Stimulated activated CD4-positive, alpha-beta T cell treated with anti-CD3 and anti-CD28 coated beads, Interleukin-1b, Interleukin-23, amount 100 ng/mL, for 1 hour (primary cell): Measurements from ENCODE around the gene RNF157.

Experiments used
- DNase-seq, 2 donors: peaks; one replicate each; pipeline ENCODE4 v3.0.0-alpha.2; 2020; ENCODE audit warnings: low read depth in 2 of 2

RNF157 gene

DNA sequence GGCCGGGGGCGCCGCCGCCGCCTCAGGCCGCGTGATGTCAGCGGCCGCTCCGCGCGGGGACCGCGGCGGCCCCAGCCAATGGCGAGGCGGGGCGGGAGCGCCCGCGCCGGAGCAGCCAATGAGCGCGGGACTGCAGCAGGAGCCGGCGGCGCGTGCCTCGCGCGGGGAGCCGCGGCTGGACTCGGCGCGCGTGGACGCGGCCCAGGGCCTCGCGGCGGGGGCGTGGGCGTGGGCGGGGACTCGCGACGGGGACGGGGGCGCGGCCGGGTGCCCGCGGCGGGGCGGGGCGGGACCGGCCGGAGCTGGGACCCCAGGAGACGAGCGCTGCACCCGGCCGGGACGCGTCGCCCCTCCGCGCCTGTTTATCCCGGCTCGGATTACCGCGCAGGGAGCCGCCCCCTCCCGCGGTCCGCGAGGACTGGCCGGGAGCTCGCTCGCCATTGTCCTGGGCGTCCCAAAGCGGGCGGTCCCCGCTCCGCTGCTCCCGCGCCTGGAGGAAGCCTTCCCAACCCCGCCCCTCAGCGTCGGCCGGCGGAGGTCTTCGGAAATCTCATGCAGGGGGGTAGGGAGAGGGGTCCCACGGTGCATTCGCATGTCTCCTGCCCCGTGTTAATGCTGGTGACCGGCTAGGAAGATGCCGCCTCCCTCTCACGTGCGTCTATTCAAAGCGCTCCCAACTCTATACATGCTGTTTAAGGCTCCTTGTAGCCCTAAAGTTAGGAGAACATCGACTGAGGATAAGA lies at the start of gene RNF157:
Gene RNF157 (minus strand): TSS at position 33 of the 743 bp plus-strand sequence. CDS start 253 bp downstream, outside the sequence.
- peak; percentile 29 to 39 for DNase-seq

DNA sequence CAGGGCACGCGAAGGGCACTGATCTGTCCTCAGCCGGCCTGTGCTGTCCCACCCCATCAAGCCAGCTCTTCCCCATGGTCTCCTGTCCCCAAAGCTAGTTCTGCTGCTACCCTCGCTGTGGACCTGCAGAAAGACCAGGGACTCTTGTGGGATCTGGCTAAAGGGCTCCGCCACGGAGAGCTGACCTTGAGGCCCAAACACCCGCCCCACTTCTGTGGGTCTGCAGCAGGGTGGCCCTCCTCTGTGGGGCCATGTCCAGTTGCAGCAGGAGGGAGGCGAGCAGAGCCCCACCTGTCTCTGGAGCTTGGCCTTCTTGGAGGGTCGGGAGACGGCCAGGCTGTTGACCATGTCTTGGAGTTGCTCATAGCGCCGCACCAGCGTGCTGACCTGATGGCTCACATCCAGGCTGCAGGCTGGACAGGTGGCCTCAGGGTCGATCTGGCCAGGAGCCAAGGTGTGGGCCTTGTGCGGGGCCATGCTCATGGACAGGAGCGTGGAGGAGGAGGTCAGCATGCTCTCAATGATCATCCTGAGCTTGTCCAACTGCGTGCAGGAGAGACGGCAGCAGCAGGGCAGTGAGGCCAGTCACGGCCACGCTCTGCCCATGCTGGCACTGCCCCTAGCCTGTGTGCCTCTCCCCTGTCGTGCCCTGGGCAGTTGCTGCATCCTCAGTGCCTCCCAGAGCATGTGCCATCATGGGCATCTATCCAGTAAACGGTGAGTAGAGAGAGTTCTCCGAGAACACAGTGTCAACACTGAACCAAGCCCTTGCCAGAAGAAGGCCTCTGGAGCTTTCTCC lies 41.5 kb upstream of the RNF157 start:
- DNase-seq, result no peak

DNA sequence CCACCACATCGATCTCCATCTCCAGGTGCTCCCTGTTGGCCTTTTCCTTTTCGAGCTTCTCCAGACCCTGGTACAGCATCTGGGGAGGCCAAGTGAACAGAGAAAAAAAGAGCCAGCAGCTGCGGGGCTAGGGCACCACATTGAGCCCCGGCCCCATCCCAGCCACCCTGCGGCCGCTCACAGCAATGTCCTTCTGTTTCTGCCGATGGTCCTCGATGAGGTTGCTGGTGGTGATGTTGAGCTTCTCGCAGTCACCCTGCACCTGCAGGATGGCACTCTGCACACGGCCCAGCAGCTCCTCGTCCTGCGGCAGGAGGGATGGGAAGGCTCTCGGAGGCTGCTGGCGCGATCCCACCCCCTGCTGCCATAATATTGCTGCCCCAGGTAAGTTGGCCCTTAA lies 40.4 kb upstream of the RNF157 start:
- DNase-seq, result no peak

DNA sequence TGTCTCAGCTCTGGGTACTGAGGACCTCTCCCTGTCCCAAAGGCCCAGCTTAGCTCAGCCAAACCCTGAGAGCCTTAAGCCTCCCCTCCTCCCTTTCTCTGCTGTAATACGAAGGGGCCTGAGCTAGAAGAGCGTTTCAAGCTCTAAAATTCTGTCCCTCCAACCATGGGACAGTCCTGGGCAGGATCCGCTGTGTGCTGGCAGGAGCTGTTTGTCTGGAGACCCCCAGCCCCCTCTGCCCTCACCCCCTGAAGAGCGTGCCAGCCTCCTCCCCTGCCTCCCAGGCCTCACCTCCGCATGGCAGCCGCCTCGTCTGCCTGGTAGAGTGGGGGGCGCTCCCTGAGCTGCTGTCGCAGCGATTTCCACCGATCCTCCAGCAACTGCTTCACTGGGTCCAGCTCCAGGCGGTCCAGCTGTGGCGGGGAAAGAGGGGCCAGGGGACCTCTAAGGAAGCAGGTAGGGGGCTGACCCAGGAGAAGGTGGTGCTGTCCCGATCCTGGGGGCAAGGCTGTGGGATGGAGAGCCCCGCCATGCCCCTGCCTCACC lies 39.5 kb upstream of the RNF157 start:
- DNase-seq, result no peak

DNA sequence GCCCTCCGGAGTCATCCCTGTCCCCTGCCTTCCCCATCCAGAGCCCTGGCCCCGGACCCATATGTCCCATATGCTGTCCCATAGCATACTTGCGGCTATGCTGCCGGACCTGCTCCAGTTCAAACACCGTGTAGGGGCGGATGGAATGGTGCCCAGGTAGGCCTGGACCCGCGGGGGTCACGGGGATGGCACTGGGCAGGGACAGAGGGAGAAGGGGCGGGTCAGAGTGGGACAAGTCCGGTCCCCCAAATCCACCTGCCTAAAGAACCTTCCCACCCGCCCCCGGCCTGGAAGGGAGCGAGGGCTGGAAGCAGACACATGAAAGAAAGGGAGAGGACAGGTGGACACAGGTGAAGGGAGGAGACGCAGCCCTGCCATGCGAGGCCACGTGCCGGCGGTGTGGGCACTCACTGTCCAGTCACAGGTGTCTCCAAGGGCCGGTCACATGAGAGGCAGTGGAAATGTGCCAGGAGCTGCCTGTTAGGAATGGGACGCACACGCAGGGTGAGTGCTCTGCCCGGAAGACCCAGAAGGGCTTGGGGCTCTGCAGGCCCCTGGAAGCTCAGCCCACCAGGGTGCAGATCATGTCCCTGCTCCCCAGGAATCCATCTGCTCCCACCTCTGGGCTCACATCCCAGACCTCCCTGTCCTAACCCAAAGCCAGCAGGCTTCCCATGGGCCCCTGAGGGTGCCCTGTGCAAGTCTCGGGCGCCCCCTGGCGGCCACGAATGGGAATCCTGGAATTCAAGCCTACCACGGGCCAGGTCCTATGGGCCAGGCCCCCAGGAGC lies 38.9 kb upstream of the RNF157 start:
- peak; percentile 72 to 85 for DNase-seq

DNA sequence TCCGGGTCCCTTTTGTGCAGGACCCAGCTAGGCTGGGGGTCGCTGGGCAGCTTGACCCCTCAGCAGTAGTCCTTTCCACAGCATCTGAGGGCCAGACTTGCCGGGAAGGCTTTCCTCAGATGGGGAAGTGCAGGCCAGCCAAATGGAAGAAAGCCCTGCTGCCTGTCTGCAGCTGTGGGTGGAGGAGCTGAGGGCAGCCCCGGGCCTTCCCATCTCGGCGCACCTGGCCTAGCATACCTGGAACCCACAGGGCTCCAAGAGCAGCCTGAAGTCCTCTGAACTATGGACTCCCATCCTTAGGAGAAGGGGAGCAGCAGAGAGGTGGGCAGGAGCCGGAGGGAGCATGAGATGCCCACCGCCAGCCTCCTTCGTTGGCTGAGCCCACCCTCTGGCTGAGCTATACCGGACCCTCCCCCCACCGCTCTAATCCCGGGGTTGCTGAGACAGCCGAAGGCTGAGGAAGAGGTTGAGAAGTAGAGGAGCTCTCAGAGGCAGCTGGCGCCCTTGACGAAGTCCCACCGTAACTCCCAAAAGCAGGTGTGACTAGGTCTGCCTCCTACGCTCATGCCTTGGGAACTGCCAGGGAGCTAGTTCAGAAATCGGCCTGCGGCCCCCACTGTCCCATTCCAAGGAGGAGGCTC lies 38.1 kb upstream of the RNF157 start:
- no peak for DNase-seq

DNA sequence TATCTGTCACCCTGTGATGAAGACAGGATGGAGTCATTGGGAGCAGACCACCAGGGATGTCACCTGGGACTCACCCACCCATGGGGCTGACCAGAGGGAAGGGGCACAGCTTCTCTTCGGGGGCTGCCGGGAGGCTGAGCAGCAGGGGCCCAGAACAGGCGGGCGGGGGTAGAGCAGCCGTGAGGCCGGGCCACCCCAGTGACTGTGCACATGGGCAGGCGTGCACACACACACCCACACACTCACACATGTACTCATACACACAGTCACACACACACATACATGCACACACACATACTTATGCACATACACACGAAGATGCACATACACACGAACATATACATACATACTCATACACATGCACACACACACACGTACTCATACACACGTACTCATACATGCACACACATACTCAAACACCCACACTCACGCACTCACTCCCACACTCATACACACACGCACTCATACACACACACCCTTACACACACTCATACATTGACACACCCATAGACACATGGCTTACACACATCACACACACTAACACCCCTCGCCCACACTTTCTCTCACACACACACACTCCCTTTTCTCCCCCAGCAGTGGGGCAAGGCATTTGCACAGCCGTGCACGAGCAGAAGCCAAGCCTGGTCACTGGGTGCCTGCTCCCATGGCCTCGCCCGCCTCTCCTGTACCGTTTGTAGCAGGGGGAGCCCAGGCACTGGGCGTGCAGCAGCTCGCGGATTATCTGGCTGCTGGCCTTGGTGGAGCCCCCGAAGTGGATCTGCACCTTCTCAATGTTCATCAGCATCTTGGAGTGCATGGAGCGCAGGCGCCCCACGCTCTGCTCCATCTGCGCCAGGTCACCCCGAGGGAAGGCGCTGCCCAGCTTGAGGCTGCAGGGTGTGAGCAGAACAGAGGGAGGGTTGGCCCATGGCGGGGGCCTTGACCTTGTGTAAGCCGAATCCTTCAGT lies 37.3 kb upstream of the RNF157 start:
- no peak for DNase-seq

DNA sequence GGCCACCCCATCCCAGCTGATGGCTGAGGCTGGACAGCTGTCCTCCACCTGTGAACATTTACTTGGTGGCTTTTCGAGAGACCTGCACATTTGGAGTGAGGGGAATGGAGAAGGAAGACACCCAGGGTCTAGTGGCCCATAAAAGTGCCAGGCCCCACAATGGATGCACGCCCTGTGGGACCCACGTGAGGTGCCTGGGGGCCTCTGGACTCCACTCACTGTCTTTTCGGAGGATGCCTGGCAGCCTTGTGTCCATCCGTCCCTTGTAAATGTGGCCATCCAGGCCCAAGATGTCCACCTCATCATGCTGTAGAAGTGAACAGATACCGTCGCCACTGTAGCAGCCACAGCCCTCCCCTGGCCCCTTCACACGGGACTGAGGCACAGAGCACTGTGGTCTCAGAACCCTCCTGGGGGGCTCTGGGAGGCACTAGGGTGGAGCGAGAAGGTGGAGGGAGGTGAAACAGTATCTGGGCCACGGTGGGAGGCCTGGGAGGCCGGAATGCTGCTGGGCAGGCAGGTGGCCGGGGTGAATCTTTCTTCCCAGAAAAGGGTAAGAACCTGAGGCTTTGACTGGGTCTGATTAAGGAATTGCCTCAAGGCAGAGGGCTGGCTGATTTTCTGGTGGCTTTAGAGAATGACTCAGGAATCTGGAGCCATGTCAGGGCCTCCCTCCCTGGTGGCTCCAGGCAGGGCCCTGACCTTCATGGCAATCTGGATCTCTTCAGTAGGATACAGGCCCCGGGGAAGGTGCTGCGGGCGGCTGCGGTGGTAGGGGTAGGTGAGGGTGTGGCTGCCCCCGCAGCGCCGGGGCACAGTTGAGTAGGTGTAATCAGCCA lies 36.4 kb upstream of the RNF157 start:
- DNase-seq, result no peak

DNA sequence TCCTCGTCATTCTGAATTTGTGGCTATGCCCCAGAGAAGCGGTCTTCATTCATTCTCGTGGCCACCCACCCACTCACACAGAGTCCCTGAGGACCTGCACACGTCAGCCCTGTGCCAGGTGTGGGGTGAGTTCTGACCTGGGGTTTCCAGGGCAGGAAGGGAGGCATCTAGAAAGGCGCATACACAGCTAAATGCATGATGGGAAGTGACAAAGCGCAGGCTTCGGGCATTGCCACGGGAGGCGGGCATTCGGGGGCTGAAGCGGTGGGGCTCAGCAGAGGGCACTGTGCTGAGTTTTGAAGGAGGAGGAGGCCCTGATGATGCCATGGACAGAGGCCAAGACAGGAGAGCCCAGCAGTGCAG lies 35.8 kb upstream of the RNF157 start:
- DNase-seq, result no peak

DNA sequence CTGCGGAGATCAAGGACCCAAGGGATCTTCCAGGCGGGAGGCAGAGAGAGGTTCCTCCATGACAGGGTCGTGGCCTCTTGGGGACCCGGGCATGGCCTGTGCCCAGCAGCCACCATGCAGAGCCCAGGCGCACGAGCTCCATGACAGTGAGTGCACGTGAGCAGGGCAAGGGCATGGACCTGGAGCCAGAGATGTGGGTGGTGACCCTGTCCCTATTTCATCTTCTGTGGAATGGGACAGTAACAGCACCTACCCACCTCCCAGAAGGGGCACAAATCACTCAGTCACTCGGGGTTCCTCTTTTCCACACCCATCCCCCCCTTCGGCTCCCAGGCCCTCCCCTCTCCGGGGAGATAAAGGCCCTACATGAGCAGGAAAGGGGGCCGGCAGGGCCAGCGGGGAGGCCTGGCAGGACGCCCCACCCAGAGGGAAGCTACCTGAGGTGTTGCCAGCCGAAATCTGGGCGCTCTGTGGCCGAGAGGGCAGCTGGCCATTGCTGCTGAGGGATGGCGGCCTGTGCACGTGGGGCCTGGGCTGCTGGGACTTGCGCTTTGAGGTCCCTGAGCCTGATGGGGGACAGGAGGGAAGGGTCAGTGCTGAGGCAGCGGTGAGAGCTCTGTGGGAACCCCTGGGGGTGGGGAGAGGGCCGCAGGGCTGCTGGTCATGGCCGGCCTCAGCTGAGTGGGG lies 35.2 kb upstream of the RNF157 start:
- no peak for DNase-seq

DNA sequence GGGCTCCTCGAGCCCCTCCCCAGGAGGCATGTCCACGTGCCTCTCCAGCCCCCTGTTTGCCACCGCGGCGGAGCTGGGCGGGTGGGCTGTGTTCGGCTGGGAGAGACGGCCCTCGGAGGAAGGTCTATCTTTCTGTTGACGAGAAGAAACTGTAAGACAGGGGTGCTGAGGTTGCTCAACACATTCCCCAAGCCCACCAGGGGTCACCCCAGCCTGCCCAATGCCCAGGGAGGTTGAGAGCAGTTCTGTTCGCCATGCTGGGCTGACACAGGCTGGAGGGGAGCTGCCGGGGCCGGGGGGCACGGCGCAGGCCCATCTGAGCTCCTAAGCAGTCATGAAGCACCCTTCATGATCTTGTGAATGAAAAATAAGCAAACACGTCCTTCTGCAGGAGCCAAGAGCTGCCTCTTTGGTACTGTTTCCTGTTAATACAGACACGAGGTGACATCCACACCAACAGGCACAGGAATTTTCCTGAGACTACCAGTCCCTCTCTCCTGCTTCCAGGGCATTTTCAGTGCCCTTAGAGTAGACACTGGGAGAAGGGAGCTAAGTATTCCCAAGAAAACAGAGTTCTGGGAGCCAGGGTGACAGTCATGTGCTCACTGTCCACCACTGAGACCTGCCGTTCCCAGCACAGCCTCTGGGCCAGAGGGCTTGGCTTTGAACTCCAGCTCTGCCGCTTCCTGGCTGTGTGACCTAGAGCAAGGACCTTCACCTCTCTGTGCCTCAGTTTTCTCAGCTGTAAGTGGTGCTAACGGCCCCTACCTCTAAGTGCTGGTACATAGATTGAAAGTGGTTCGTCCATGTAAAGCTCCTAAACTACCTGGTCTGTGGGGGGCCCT lies 34.0 kb upstream of the RNF157 start:
- DNase-seq, result no peak

DNA sequence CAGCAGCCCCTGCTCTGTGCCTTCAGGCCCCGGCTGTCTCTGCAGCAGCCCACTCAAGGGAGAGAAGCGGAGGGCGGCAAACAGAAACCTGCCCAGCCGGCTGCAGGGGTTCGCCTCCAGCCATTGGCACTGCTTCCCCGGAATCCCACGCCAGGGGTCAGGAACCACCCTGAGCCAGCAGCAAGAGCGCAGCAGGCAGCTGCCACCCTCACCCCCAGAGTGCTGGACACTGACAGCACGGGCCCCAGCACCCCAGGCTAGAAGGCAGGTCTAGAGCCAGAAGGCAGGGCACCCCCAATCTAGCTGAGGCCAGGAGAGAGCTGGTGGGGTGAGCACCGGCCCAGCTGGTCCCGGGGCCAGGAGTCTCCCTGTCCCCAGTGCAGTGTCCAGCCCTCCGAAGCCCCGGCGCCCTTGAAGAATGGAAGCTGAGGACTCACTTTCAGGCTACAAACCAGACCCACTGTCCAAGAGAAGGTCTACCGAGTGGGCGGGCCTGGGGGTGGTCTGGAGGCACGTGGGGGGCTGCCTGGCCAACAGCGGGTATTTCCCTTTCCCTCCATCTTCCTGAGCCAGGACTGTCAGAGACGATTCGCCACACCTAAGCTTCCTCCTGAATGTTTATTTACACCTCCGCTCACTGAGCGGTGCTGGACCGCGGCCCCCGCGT lies 33.3 kb upstream of the RNF157 start:
- no peak for DNase-seq

DNA sequence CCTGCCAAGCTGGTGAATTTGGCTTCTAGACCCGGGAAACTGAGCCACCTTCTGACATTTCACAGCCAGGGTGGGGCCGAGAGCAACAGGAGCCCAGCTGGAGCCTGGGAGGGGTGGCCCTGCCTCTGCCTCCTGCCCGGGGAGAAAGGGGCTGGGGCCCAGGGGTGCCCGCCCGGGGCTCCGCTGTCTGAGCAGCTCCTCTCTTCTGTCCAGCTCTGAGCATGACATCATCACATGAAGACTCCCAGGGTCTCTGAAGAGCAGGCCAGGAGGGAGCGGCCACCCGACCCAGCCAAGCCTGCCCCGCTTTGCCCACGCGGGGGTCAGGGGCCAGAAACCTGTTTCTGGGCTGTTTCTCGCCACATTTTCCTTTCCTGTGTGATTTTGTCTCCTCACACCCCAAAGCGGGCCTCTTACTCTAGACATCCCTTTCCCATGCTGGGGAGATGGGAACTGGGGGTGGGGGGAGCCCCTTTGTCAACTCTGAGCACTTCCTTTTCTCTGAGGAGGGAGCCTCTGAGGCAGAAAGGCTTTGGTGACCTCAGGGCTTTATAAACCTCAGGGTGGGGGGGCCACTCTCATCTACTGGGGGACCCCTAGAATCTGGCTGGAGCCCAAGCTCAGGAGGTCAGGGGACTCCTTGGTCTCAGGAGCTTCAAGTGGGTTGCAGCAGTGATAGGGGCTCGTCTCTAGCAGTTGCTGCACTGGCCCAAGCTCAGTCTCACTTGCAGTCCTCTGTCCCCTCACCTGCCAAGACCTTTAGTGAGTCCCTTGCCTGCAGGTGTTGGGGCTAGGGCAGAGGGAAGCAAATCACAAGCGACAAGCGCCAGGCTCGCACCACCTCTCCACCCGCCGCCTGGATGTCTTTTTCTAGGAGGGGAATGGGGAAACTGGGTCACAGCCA lies 32.5 kb upstream of the RNF157 start:
- no peak for DNase-seq

DNA sequence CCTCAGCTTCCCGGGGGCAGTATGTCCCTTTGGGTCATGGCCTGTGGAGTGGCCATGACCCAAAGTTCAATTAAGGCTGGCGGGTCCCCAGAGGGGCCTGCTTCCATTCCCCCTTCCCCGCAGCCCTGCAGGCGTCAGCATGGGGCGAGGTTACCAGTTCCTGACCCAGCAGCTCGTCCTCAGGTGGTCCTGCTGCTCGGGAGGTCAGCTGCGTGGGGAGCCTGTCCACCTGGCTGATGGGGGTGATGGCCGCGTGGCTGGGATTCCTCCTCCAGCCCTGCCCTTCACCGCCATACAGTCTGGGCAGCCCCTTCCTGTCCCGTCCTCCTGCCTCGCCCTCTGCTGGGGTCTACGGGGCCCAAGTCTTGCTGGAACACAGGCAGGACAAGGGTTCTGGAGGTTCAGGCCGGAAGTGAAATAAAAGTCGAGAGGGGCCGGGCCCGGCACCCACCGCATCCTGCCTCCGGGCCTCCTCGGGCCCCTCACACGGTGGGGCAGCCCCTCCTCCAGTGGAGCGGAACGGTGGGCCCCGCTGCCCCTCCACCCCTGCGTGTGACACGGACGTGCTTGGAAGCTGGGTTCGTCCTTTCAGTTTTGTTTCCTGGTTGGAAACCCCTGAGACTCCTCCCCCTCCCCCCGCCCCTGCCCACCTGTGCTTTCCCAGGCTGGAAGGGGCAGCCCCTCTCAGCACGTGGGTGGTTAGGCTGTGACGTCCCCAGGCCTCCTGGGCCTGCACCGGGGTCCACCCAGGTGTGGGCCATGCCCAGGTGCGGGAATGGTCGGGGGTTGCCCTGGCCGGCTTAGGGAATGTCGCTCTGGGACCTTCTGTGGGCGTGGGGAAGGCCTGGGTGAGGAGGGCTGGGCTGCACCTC lies 31.6 kb upstream of the RNF157 start:
- DNase-seq, result peak in 1 of 2 donors; percentile 76
